K562 (cell line): ENCODE data around the gene TP53I3. TPM values are rescaled to one million over a fixed set of nuclear protein-coding genes. Genes with fewer than 3 reads are reported as not detected.
A peak's percentile ranks its signal among the peaks of the same experiment; 100 is the strongest.

ENCODE experiments used
- C11orf30 ChIP-seq: fragments of 450-650 bp; IDR thresholded peaks from 2 replicates; pipeline ENCODE4 v1.6.1; 2016; ENCODE audit warnings: low read depth, mild to moderate bottlenecking
- CTBP1 ChIP-seq: fragments of 450-650 bp; IDR thresholded peaks from 2 replicates; pipeline ENCODE4 v1.6.1; 2016; ENCODE audit warnings: borderline replicate concordance
- FUS ChIP-seq: fragments of 200-400 bp; formaldehyde crosslinking; optimal IDR thresholded peaks from 2 replicates; pipeline ENCODE3; 2017; ENCODE audit warnings: low read depth, low read length
- GTF2E2 ChIP-seq: fragments of 200-800 bp; sonication (Bioruptor generic); IDR thresholded peaks from 2 replicates; pipeline ENCODE4 v1.6.1; 2016; ENCODE audit warnings: missing genetic modification characterization, missing compliant biosample characterization
- HDGF ChIP-seq: fragments of 450-650 bp; IDR thresholded peaks from 2 replicates; pipeline ENCODE4 v1.6.1; 2016
- MAFK ChIP-seq: IDR thresholded peaks from 2 replicates; pipeline ENCODE4 v1.6.1; 2011; ENCODE audit warnings: low read length, improper control_type of control experiment
- POLR2AphosphoS5 ChIP-seq: IDR thresholded peaks from 2 replicates; pipeline ENCODE4 v1.6.1; 2011; ENCODE audit warnings: mild to moderate bottlenecking, low read depth, low read length, moderate library complexity; ENCODE audit not compliant: control insufficient read depth, insufficient read depth
- POLR2B ChIP-seq: fragments of 450-650 bp; IDR thresholded peaks from 2 replicates; pipeline ENCODE4 v1.6.1; 2018; ENCODE audit warnings: low read depth; ENCODE audit not compliant: partially characterized antibody
- RBFOX2 ChIP-seq: fragments of 200-400 bp; formaldehyde crosslinking; IDR thresholded peaks from 2 replicates; pipeline ENCODE4 v1.6.1; 2017; ENCODE audit warnings: low read depth, mild to moderate bottlenecking, low read length, moderate library complexity
- SMARCE1 ChIP-seq: fragments of 450-650 bp; IDR thresholded peaks from 2 replicates; pipeline ENCODE4 v1.7.1; 2016; ENCODE audit warnings: mild to moderate bottlenecking
- TOE1 ChIP-seq, 2 experiments: fragments of 450-650 bp in 1 of 2; sonication (generic) in 1 of 2; formaldehyde crosslinking in 1 of 2; IDR thresholded peaks; 2 replicates each; pipeline versions ENCODE4 v1.7.1 to v1.8.0; 2016 to 2022; ENCODE audit warnings: borderline replicate concordance in 2 of 2, mild to moderate bottlenecking in 2 of 2, antibody characterized with exemption in 1 of 2, inconsistent platforms in 1 of 2, low read depth in 1 of 2, missing genetic modification reagents in 1 of 2, moderate library complexity in 1 of 2
- YBX1 ChIP-seq: fragments of 450-650 bp; IDR thresholded peaks from 2 replicates; pipeline ENCODE4 v1.7.1; 2016; ENCODE audit warnings: mild to moderate bottlenecking
- ZNF584 ChIP-seq: fragments of 200-800 bp; sonication (Bioruptor generic); IDR thresholded peaks from 2 replicates; pipeline ENCODE4 v1.6.1; 2016; ENCODE audit warnings: low read depth, mild to moderate bottlenecking, missing genetic modification characterization, missing compliant biosample characterization
- ZNF589 ChIP-seq: fragments of 200-800 bp; sonication (Bioruptor generic); IDR thresholded peaks from 2 replicates; pipeline ENCODE4 v1.6.1; 2016; ENCODE audit warnings: low read depth, missing genetic modification characterization, missing compliant biosample characterization
- ZNF76 ChIP-seq: fragments of 250-450 bp; sonication (Bioruptor Pico); IDR thresholded peaks from 2 replicates; pipeline ENCODE4 v1.4.0; 2020; ENCODE audit warnings: mild to moderate bottlenecking, moderate library complexity, borderline replicate concordance
- polyA plus RNA-seq, 8 experiments: library from polyadenylated mRNA; depleted of rRNA in 4 of 8; stranded (reverse) in 5 of 8; unstranded in 3 of 8; fragments of >200 nt; fragmentation: Nextera tagmentation in 2 of 8; fragmentation: Illumina TruSeq in 1 of 8; extraction: Ambion mirVana in 2 of 8; extraction: Trizol in 1 of 8; gene quantifications; 2 replicates each; pipeline versions ENCODE4 v1.2.1 to v1.2.3, GENCODE V29; 2011 to 2014; ENCODE audit warnings: inconsistent platforms in 1 of 8, missing spikeins in 1 of 8
- total RNA-seq, 7 experiments: library from RNA; depleted of rRNA in 6 of 7; stranded (reverse); fragments of >200 nt in 6 of 7; fragmentation: Illumina TruSeq in 2 of 7; extraction: Trizol in 2 of 7; gene quantifications; 2 replicates each; pipeline versions ENCODE4 v1.2.1 to v1.2.3, GENCODE V29; 2011 to 2021; ENCODE audit warnings: low replicate concordance in 1 of 7
- TF ChIP-seq, protein P1 (sequence below): fragments of 450-650 bp; formaldehyde crosslinking; IDR thresholded peaks from 2 replicates; pipeline ENCODE4 v1.4.0; 2020; ENCODE audit warnings: mild to moderate bottlenecking, mixed read lengths
- TF ChIP-seq, protein P2 (sequence below): fragments of 250-450 bp; sonication (Bioruptor Pico); IDR thresholded peaks from 2 replicates; pipeline ENCODE4 v1.5.0; 2021; ENCODE audit warnings: mild to moderate bottlenecking, borderline replicate concordance
- TF ChIP-seq, protein P3 (sequence below): fragments of 250-450 bp; sonication (Bioruptor Pico); IDR thresholded peaks from 2 replicates; pipeline ENCODE4 v1.9.0; 2021; ENCODE audit warnings: mild to moderate bottlenecking, inconsistent platforms
- TF ChIP-seq, protein P4 (sequence below): sonication (generic); formaldehyde crosslinking; IDR thresholded peaks from 2 replicates; pipeline ENCODE4 v1.8.1; 2022; ENCODE audit warnings: missing genetic modification reagents

Gene TP53I3
- total and polyA plus RNA-seq, 9 of the 15 experiments (the other 6 are each of a cell fraction or from before 2014, with no cell fraction given) = 0.65 to 9.5 (median 5.6) TPM

DNA sequence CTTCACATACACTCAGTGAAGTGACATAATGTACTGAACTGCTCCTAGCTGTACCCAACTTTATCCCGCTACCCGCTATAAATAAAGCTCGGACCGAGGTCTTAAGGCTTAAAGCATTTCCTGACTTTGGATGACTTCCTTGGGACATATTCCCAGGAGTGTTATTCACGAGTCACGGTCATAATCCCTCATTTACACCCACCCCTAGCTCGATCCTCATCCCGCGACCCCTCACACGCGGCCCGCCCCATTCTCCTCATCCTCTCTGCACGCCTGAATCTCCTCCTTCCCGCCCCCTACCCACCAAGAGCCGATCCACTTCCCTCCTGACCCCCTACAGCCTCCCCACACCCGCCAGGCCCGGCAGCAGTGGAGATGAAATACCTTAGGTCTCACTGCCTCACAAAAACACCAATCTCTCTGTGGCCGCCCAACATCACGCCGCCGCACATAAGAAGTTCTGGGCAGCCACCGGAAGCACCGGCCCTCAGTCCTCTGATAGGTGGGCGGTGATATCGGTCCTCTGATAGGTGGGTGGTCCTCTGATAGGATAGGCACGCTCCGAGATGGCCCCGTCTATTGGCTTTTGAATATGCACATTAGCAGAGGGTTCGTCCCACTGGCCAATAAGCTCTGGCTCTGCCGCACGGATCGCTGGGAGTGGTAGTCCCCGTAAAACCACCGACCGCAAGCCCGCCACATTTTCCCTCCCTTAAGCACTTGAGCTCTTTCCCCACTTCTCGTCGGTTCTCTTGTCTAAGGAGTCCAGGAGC lies 37.5 kb downstream of the TP53I3 start, which contains the start of gene WDCP (continued):
- TF ChIP-seq, protein P1, sequence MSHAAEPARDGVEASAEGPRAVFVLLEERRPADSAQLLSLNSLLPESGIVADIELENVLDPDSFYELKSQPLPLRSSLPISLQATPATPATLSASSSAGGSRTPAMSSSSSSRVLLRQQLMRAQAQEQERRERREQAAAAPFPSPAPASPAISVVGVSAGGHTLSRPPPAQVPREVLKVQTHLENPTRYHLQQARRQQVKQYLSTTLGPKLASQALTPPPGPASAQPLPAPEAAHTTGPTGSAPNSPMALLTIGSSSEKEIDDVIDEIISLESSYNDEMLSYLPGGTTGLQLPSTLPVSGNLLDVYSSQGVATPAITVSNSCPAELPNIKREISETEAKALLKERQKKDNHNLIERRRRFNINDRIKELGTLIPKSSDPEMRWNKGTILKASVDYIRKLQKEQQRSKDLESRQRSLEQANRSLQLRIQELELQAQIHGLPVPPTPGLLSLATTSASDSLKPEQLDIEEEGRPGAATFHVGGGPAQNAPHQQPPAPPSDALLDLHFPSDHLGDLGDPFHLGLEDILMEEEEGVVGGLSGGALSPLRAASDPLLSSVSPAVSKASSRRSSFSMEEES = no peak
- TF ChIP-seq POLR2AphosphoS5 (peak; percentile 93), GTF2E2 (tag) (no peak), RBFOX2 (peak; percentile 94), ZNF76 (CRISPR knock-in tag) (no peak), MAFK (no peak), TOE1 (IDR thresholded peaks at IDR 0.05; ENCODE audit: borderline replicate concordance) (peak; percentile 55), TOE1 (CRISPR knock-in tag; IDR thresholded peaks at IDR 0.05; ENCODE audit: borderline replicate concordance, low read depth) (no peak), ZNF589 (CRISPR knock-in tag) (no peak), POLR2B (peak; percentile 92), YBX1 (no peak), SMARCE1 (0 out of 2 replicates have a peak, but pooled peaks have one; percentile 26), CTBP1 (no peak; the same call in none of the 2 replicates), HDGF (no peak), ZNF584 (CRISPR knock-in tag) (no peak), FUS (no peak), C11orf30 (peak; percentile 39)
- TF ChIP-seq, protein P2, sequence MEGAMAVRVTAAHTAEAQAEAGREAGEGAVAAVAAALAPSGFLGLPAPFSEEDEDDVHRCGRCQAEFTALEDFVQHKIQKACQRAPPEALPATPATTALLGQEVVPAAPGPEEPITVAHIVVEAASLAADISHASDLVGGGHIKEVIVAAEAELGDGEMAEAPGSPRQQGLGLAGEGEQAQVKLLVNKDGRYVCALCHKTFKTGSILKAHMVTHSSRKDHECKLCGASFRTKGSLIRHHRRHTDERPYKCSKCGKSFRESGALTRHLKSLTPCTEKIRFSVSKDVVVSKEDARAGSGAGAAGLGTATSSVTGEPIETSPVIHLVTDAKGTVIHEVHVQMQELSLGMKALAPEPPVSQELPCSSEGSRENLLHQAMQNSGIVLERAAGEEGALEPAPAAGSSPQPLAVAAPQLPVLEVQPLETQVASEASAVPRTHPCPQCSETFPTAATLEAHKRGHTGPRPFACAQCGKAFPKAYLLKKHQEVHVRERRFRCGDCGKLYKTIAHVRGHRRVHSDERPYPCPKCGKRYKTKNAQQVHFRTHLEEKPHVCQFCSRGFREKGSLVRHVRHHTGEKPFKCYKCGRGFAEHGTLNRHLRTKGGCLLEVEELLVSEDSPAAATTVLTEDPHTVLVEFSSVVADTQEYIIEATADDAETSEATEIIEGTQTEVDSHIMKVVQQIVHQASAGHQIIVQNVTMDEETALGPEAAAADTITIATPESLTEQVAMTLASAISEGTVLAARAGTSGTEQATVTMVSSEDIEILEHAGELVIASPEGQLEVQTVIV = no peak
- TF ChIP-seq, protein P3, sequence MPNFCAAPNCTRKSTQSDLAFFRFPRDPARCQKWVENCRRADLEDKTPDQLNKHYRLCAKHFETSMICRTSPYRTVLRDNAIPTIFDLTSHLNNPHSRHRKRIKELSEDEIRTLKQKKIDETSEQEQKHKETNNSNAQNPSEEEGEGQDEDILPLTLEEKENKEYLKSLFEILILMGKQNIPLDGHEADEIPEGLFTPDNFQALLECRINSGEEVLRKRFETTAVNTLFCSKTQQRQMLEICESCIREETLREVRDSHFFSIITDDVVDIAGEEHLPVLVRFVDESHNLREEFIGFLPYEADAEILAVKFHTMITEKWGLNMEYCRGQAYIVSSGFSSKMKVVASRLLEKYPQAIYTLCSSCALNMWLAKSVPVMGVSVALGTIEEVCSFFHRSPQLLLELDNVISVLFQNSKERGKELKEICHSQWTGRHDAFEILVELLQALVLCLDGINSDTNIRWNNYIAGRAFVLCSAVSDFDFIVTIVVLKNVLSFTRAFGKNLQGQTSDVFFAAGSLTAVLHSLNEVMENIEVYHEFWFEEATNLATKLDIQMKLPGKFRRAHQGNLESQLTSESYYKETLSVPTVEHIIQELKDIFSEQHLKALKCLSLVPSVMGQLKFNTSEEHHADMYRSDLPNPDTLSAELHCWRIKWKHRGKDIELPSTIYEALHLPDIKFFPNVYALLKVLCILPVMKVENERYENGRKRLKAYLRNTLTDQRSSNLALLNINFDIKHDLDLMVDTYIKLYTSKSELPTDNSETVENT = no peak
- TF ChIP-seq, protein P4, sequence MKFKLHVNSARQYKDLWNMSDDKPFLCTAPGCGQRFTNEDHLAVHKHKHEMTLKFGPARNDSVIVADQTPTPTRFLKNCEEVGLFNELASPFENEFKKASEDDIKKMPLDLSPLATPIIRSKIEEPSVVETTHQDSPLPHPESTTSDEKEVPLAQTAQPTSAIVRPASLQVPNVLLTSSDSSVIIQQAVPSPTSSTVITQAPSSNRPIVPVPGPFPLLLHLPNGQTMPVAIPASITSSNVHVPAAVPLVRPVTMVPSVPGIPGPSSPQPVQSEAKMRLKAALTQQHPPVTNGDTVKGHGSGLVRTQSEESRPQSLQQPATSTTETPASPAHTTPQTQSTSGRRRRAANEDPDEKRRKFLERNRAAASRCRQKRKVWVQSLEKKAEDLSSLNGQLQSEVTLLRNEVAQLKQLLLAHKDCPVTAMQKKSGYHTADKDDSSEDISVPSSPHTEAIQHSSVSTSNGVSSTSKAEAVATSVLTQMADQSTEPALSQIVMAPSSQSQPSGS (CRISPR knock-in tag) = no peak
